Measurements from ENCODE around the gene FMR1NB. TPM values are rescaled to one million over a fixed set of nuclear protein-coding genes. Genes with fewer than 3 reads are reported as not detected.

The FMR1NB gene
- total RNA-seq, 1 experiment from 2014 or later, result not detected

DNA sequence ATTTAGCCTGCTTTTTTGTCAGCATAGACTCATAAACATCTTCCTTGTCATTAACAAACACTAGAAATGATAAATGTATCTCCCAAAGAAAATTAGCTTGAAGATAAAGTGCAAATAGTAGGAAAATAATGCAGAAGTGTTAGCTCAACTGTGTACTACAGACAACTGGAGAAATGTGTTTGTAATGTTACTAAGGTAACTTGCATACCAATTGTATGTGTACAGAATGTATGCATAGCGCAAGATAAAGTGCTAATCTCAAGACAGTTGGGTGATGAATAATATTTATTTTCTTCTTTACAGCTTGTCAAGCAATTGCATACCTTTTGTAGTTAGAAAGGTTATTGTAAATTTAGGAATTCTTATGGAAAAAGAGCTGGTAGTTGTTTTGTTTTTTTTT is 47.3 kb upstream of the FMR1NB start:
- no peaks in the 10 kb centered on the region; the same call in 1 of the 2 replicates for H4K20me1 ChIP-seq (ENCODE audit: insufficient read depth)
- no TSS peak for BruUV-seq (replicated peaks)
- H3K79me2 ChIP-seq (ENCODE audit: insufficient read depth, low read length), result no peaks in the 10 kb centered on the region
- no peak for TF ChIP-seq ZFX (IDR thresholded peaks at IDR 0.05)
- TF ChIP-seq SP1 (IDR thresholded peaks at IDR 0.05; ENCODE audit: low read depth), result no peak
- TF ChIP-seq, protein P1, sequence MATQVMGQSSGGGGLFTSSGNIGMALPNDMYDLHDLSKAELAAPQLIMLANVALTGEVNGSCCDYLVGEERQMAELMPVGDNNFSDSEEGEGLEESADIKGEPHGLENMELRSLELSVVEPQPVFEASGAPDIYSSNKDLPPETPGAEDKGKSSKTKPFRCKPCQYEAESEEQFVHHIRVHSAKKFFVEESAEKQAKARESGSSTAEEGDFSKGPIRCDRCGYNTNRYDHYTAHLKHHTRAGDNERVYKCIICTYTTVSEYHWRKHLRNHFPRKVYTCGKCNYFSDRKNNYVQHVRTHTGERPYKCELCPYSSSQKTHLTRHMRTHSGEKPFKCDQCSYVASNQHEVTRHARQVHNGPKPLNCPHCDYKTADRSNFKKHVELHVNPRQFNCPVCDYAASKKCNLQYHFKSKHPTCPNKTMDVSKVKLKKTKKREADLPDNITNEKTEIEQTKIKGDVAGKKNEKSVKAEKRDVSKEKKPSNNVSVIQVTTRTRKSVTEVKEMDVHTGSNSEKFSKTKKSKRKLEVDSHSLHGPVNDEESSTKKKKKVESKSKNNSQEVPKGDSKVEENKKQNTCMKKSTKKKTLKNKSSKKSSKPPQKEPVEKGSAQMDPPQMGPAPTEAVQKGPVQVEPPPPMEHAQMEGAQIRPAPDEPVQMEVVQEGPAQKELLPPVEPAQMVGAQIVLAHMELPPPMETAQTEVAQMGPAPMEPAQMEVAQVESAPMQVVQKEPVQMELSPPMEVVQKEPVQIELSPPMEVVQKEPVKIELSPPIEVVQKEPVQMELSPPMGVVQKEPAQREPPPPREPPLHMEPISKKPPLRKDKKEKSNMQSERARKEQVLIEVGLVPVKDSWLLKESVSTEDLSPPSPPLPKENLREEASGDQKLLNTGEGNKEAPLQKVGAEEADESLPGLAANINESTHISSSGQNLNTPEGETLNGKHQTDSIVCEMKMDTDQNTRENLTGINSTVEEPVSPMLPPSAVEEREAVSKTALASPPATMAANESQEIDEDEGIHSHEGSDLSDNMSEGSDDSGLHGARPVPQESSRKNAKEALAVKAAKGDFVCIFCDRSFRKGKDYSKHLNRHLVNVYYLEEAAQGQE (IDR thresholded peaks at IDR 0.05; ENCODE audit: low read depth), result no peak
- TF ChIP-seq SRF (IDR thresholded peaks at IDR 0.05; ENCODE audit: low read depth), result no peak
- no peak for TF ChIP-seq CBX3 (IDR thresholded peaks at IDR 0.05; ENCODE audit: low read depth)
- no peak for TF ChIP-seq EZH2phosphoT487 (IDR thresholded peaks at IDR 0.05; ENCODE audit: borderline replicate concordance)
- TF ChIP-seq ZNF274 (IDR thresholded peaks at IDR 0.05; ENCODE audit: low read depth, low read length), result no peak
- TF ChIP-seq TCF7L2 (IDR thresholded peaks at IDR 0.05; ENCODE audit: borderline replicate concordance, extremely low read depth, insufficient read depth, insufficient read length), result no peak
- H3K9ac ChIP-seq (ENCODE audit: low read length), result no peak overlapping the region
- DNase-seq (ENCODE audit: low read depth, low spot score), result no peak
- ChIA-PET POLR2A (no interaction called here), CTCF (no interaction called here), RAD21 (ENCODE audit: low non-redundant PET in 1 of 2, low total read pairs in 2 of 2, uncharacterized antibody in 2 of 2, unreplicated experiment in 2 of 2) (no interaction called here)
- no peaks in the 10 kb centered on the region for H3K27me3 ChIP-seq (ENCODE audit: insufficient read depth, low read length)
- H3K4me3 ChIP-seq (replicated peaks in 1 of 2; ENCODE audit: low read depth in 1 of 2, low read length in 2 of 2), result no peak overlapping the region
- H3K4me1 ChIP-seq (ENCODE audit: control insufficient read depth in 1 of 2, insufficient read depth in 2 of 2, low read length in 2 of 2), result no peaks in the 10 kb centered on the region
- H3K4me2 ChIP-seq (ENCODE audit: low read length), result no peak overlapping the region
- H3K9me3 ChIP-seq (ENCODE audit: control insufficient read depth in 1 of 2, insufficient read depth in 1 of 2, low read depth in 1 of 2, low read length in 2 of 2), result no peaks in the 10 kb centered on the region
- intact Hi-C loops (cut with micrococcal nuclease), result no loop called here
- H2AFZ ChIP-seq (ENCODE audit: low read depth, low read length, poor library complexity, severe bottlenecking), result no peak overlapping the region
- H3K9me2 ChIP-seq (ENCODE audit: insufficient read depth), result no peaks in the 10 kb centered on the region
- no peak for ATAC-seq
- no peak overlapping the region for H3K27ac ChIP-seq (ENCODE audit: low read depth, low read length)
- no peaks in the 10 kb centered on the region; a peak in 1 of 4 replicates for H3K36me3 ChIP-seq (ENCODE audit: control insufficient read depth in 1 of 2, insufficient read depth in 2 of 2, low read length in 2 of 2)
